ENCODE data around the gene DMBX1. TPM values are rescaled to one million over a fixed set of nuclear protein-coding genes. Genes with fewer than 3 reads are reported as not detected.

Gene DMBX1
- total RNA-seq, 1 experiment from 2014 or later, result 2.3 TPM

DNA sequence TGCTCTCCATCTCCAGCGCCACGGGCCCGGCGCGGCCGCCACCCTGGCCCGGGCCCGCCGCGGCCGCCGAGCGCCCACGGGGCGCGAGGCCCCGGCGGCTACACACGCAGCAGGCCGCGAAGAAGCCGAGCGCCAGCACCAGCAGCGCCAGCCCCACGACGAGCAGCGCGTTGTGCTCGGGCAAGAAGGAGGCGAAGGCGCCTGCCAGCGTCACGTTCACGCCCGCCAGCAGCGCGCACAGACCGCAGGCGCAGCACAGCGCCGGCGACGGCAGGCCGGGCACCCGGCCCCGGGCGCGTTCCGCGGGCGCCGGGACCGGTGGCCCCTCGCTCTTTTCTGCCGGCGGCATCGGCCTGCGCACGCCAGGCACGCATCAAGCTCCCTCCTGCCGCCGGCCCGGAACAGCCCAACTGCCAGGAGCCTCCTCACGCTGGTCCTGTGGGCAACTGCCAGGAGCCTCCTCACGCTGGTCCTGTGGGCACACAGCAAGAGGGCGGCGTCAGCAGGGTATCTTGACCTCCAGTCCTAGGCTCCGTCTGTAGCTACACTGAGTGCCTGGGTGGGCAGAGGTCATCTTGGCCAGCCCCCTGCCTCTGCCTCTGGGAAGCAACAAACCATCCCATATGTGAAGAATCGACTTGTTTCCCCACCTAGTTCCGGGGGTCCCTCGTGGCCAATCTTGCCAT lies 43.7 kb downstream of the DMBX1 start:
- WGBS (ENCODE audit: extremely low coverage, insufficient read length, low lambda C conversion rate), result no CpG with 5 or more reads among the region's 71 CpGs
- H3K36me3 Mint-ChIP-seq (ENCODE audit: insufficient read depth in 1 of 3, low read depth in 3 of 3), result no peaks in the 10 kb centered on the region
- H3K4me1 ChIP-seq (ENCODE audit: insufficient read depth, low read length), result no peaks in the 10 kb centered on the region
- no peaks in the 10 kb centered on the region for H3K79me1 ChIP-seq (ENCODE audit: insufficient read depth, low read depth, low read length, poor library complexity, severe bottlenecking)
- 0 out of 2 replicates have a peak overlapping the region, but pooled peaks have one; percentile 32 for H3K14ac ChIP-seq (ENCODE audit: insufficient read depth, low read length)
- H3K27me3 Mint-ChIP-seq (ENCODE audit: low read depth), result peaks cover 94% of the 10 kb centered on the region
- H2AFZ ChIP-seq (ENCODE audit: low read length), result no peak overlapping the region
- no peak overlapping the region for H4K91ac ChIP-seq (ENCODE audit: insufficient read length, low read depth, low read length)
- no peak overlapping the region for H3K18ac ChIP-seq (ENCODE audit: insufficient read length, low read depth, low read length)
- TF ChIP-seq, protein P1, sequence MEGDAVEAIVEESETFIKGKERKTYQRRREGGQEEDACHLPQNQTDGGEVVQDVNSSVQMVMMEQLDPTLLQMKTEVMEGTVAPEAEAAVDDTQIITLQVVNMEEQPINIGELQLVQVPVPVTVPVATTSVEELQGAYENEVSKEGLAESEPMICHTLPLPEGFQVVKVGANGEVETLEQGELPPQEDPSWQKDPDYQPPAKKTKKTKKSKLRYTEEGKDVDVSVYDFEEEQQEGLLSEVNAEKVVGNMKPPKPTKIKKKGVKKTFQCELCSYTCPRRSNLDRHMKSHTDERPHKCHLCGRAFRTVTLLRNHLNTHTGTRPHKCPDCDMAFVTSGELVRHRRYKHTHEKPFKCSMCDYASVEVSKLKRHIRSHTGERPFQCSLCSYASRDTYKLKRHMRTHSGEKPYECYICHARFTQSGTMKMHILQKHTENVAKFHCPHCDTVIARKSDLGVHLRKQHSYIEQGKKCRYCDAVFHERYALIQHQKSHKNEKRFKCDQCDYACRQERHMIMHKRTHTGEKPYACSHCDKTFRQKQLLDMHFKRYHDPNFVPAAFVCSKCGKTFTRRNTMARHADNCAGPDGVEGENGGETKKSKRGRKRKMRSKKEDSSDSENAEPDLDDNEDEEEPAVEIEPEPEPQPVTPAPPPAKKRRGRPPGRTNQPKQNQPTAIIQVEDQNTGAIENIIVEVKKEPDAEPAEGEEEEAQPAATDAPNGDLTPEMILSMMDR (conservative IDR thresholded peaks at IDR 0.05), result no peak
- peaks cover 3% of the 10 kb centered on the region for H3K23me2 ChIP-seq (ENCODE audit: insufficient read length, low read depth, low read length, poor library complexity, severe bottlenecking)
- H3K4me1 Mint-ChIP-seq, result peaks cover 17 to 25% of the 10 kb centered on the region in 2 experiments
- H2BK12ac ChIP-seq (ENCODE audit: insufficient read length, low read depth, low read length), result no peak overlapping the region
- peaks cover 0 to 2% of the 10 kb centered on the region in 2 experiments; a peak in 2 of 5 replicates for H3K9me3 Mint-ChIP-seq
- H3K9me3 ChIP-seq (ENCODE audit: control insufficient read depth, low read depth, low read length), result no peaks in the 10 kb centered on the region
- H3K4ac ChIP-seq (ENCODE audit: low read depth, low read length), result no peak overlapping the region
- peaks cover 29% of the 10 kb centered on the region for H3K27me3 ChIP-seq (ENCODE audit: insufficient read depth, low read length)
- no peak overlapping the region for H2BK20ac ChIP-seq (ENCODE audit: low read depth, low read length, poor library complexity, severe bottlenecking)
- no peak overlapping the region for H3K9ac ChIP-seq (ENCODE audit: extremely low read depth, insufficient read length, low read length)
- H4K8ac ChIP-seq (replicated peaks; ENCODE audit: insufficient read length, low read depth, low read length), result no peak overlapping the region
- no peak overlapping the region for H2AK5ac ChIP-seq (ENCODE audit: insufficient read length, low read length)
- no peak overlapping the region for H3K27ac ChIP-seq (ENCODE audit: insufficient read length, low read depth, low read length)
- H3K79me2 ChIP-seq (ENCODE audit: insufficient read depth, low read length), result no peaks in the 10 kb centered on the region
- no peak overlapping the region for H3K23ac ChIP-seq (ENCODE audit: insufficient read length, low read depth, low read length)
- H2BK120ac ChIP-seq (ENCODE audit: low read depth, low read length, poor library complexity, severe bottlenecking), result no peak overlapping the region
- no peak for DNase-seq
- no peak overlapping the region for H2BK5ac ChIP-seq (ENCODE audit: insufficient read length, low read length)
- no peak overlapping the region for H4K5ac ChIP-seq (ENCODE audit: insufficient read length, low read depth, low read length)
- H3K4me3 Mint-ChIP-seq, result peak overlapping the region; percentile 47 to 82
- no peak overlapping the region for H2BK15ac ChIP-seq (ENCODE audit: low read depth, low read length)
- H3K4me2 ChIP-seq (ENCODE audit: insufficient read depth, insufficient read length, low read length), result peak overlapping the region; percentile 33
- no peak overlapping the region for H3K27ac Mint-ChIP-seq
- no peak overlapping the region for H3K56ac ChIP-seq (ENCODE audit: insufficient read length, low read depth, low read length)
- H4K20me1 ChIP-seq (ENCODE audit: control insufficient read depth, insufficient read depth, insufficient read length), result no peaks in the 10 kb centered on the region
- no peak overlapping the region for H3T11ph ChIP-seq (ENCODE audit: low read length)
